Measurements from ENCODE around the gene CHRNA4.

CHRNA4 gene

DNA sequence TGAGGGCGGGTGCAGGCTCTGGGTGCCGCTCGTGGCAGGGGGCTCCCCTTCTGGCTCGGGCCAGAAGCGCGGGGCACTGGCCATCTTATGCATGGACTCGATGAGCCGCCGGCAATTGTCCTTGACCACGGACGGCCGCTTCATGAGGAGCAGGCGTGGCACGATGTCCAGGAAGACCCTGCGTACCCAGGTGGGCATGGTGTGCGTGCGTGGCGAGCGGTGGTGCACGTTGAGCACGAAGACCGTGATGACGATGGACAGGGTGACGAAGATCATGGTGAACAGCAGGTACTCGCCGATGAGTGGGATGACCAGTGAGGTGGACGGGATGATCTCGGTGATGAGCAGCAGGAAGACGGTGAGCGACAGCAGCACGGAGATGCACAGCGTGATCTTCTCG, 11.0 kb downstream of the CHRNA4 start:
- H3K4me3 ChIP-seq (IDR thresholded peaks at IDR 0.05; ENCODE audit: insufficient read depth, low read depth, low read length): no peak overlapping the region

DNA sequence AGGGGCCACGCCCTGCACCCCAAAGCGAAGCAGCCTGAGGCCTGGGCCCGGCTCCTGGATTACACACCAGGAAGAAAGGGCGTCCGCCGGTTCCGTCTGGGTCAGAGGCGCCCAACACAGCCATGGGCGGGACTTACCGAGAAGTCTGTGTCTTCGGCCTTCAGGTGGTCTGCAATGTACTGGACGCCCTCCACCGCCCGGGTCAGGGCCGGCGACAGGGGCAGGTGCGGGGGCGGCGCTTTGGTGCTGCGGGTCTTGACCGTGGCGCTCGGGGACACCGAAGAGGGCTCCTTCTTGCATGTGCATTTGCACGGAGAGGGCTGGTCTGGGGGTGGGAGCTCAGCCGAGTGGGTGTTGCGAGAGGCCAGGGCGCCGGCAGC, 11.6 kb downstream of the CHRNA4 start:
- Histone ChIP-seq H3K36me3 (ENCODE audit: insufficient read depth) (no peaks in the 10 kb centered on the region), H4K20me1 (ENCODE audit: insufficient read depth) (no peaks in the 10 kb centered on the region), H2AFZ (ENCODE audit: low read depth) (no peak overlapping the region), H3K4me1 (ENCODE audit: low read depth, poor library complexity, severe bottlenecking) (no peaks in the 10 kb centered on the region), H3K27ac (no peak overlapping the region), H3K79me2 (ENCODE audit: insufficient read depth, low read depth) (no peaks in the 10 kb centered on the region), H3K9ac (no peak overlapping the region), H3K4me3 (IDR thresholded peaks at IDR 0.05; ENCODE audit: insufficient read depth, low read depth, low read length) (no peak overlapping the region), H3K27me3 (ENCODE audit: insufficient read depth, low read depth) (peaks cover 57% of the 10 kb centered on the region), H3K4me2 (no peak overlapping the region)
- TF ChIP-seq, protein P1, sequence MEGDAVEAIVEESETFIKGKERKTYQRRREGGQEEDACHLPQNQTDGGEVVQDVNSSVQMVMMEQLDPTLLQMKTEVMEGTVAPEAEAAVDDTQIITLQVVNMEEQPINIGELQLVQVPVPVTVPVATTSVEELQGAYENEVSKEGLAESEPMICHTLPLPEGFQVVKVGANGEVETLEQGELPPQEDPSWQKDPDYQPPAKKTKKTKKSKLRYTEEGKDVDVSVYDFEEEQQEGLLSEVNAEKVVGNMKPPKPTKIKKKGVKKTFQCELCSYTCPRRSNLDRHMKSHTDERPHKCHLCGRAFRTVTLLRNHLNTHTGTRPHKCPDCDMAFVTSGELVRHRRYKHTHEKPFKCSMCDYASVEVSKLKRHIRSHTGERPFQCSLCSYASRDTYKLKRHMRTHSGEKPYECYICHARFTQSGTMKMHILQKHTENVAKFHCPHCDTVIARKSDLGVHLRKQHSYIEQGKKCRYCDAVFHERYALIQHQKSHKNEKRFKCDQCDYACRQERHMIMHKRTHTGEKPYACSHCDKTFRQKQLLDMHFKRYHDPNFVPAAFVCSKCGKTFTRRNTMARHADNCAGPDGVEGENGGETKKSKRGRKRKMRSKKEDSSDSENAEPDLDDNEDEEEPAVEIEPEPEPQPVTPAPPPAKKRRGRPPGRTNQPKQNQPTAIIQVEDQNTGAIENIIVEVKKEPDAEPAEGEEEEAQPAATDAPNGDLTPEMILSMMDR (conservative IDR thresholded peaks at IDR 0.05; ENCODE audit: low read depth, low read length): no peak

More for the DNA sequence above, 11.0 kb downstream of the CHRNA4 start:
- Histone ChIP-seq H3K4me1 (ENCODE audit: low read depth, poor library complexity, severe bottlenecking) (no peaks in the 10 kb centered on the region), H3K27ac (no peak overlapping the region), H3K79me2 (ENCODE audit: insufficient read depth, low read depth) (no peaks in the 10 kb centered on the region), H3K27me3 (ENCODE audit: insufficient read depth, low read depth) (peaks cover 57% of the 10 kb centered on the region), H2AFZ (ENCODE audit: low read depth) (no peak overlapping the region), H3K36me3 (ENCODE audit: insufficient read depth) (no peaks in the 10 kb centered on the region), H3K4me2 (no peak overlapping the region), H3K9ac (no peak overlapping the region), H4K20me1 (ENCODE audit: insufficient read depth) (no peaks in the 10 kb centered on the region)
- TF ChIP-seq, protein P1 (conservative IDR thresholded peaks at IDR 0.05; ENCODE audit: low read depth, low read length): no peak

DNA sequence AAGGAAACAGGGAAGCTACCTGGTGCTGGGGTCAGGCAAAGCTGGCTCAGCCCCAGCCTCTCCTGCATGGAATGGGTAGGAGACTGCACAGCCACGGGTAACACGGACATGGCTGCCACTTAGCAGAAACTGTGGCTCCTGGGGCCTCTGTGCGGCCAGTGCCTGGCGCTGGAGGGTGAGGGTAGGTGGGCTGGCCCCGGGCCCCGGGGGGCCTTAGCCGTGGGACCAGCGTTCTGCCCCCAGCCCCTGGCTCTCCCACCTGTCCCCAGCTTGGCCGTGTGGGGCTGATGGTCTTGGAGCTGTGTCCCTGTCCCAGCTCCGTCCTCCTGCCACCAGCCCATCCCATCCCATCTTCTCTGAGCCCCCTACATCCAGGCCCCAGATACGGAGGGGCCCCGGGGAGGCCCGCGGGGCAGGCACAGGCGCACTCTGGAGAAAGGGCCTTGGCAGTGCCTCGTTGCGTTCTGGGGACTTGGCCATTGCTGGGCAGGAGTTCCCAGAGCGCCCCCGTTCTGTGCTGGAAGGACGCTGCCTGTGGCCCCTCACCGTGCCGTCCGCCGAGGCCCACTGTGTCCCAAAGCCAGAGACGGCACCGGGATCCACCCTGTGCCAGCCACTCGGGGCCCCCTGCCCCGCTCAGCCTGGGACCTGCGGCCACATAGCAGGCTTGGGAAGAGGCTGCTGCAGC, 12.2 kb downstream of the CHRNA4 start:
- H3K79me2 ChIP-seq (ENCODE audit: insufficient read depth, low read depth): no peaks in the 10 kb centered on the region
- no peak overlapping the region for H3K4me3 ChIP-seq (IDR thresholded peaks at IDR 0.05; ENCODE audit: insufficient read depth, low read depth, low read length)
- no peaks in the 10 kb centered on the region for H3K4me1 ChIP-seq (ENCODE audit: low read depth, poor library complexity, severe bottlenecking)
- TF ChIP-seq, protein P1 (conservative IDR thresholded peaks at IDR 0.05; ENCODE audit: low read depth, low read length): no peak
- no peaks in the 10 kb centered on the region for H3K36me3 ChIP-seq (ENCODE audit: insufficient read depth)
- H3K27ac ChIP-seq: no peak overlapping the region
- H2AFZ ChIP-seq (ENCODE audit: low read depth): no peak overlapping the region
- peaks cover 61% of the 10 kb centered on the region for H3K27me3 ChIP-seq (ENCODE audit: insufficient read depth, low read depth)
- no peak overlapping the region for H3K9ac ChIP-seq
- no peaks in the 10 kb centered on the region for H4K20me1 ChIP-seq (ENCODE audit: insufficient read depth)
- H3K4me2 ChIP-seq: no peak overlapping the region

DNA sequence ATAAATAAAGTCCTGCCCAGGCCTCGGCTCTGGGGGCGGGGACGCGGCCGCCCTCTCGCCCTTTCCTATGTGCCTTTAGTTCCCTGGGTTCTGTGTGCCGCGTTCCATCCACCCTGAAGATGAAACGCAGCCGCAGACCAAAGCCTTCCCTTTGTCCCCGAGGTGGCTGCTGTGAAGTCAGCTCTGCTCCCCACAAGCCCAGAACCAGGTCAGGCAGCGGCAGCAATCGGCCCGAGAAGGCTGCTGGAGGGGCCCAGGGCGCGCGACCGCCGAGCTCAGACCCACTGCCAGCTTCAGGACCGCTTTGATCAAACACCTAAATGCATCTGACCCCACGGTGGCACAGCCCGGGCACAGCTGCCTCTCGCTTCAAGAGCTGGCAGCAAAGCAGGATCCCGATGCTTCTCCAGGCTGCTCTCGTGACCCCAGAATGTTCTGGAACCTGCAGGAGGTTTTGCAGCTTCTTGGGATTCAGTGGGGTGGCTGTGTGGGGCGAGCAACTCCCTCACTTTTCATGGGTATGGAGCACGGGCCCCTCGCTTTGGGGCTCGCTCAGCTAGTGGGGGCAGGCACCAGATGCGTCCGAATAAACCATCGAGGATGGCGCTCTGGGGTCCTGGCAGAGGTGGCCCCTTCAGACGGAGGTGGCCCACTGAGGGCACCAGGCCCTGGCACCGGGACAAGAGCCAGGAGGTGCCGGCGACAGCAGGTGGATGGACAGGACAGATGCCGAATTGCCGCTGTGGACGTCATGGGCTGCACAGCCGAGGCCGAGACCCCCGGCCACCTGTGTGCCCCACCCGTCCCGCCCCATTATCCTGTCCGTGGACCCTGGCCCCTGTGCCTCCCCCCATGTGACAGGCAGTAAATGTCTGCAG, 13.0 kb downstream of the CHRNA4 start:
- Histone ChIP-seq H3K4me3 (IDR thresholded peaks at IDR 0.05; ENCODE audit: insufficient read depth, low read depth, low read length) (no peak overlapping the region), H2AFZ (ENCODE audit: low read depth) (no peak overlapping the region), H3K4me1 (ENCODE audit: low read depth, poor library complexity, severe bottlenecking) (no peaks in the 10 kb centered on the region), H3K9ac (no peak overlapping the region), H3K79me2 (ENCODE audit: insufficient read depth, low read depth) (no peaks in the 10 kb centered on the region), H3K27me3 (ENCODE audit: insufficient read depth, low read depth) (peaks cover 69% of the 10 kb centered on the region), H4K20me1 (ENCODE audit: insufficient read depth) (no peaks in the 10 kb centered on the region), H3K36me3 (ENCODE audit: insufficient read depth) (no peaks in the 10 kb centered on the region), H3K4me2 (no peak overlapping the region), H3K27ac (no peak overlapping the region)
- TF ChIP-seq, protein P1 (conservative IDR thresholded peaks at IDR 0.05; ENCODE audit: low read depth, low read length): no peak
